ENCODE results near the gene MUC22. TPM values are rescaled to one million over a fixed set of nuclear protein-coding genes. Genes with fewer than 3 reads are reported as not detected.
"Not testable (repeated sequence)": the region's sequence is repeated elsewhere in the genome, so short reads cannot be mapped to it uniquely, and the experiment has no call there.

MUC22 gene
- polyA plus RNA-seq, 5 donors, result not detected

- DNase-seq, result no peak
Observed at GRCh38 chr6:30997301-30997700, 13.0 kb upstream of the MUC22 start.

- no peak for DNase-seq
Observed at GRCh38 chr6:30998785-30999184, 11.5 kb upstream of the MUC22 start.

- not testable (repeated sequence) for DNase-seq
Observed at GRCh38 chr6:31000067-31000860, 10.0 kb upstream of the MUC22 start.

GRCh38 chr6:31001281-31001888, 8.9 kb upstream of the MUC22 start:
- no peak for DNase-seq

GRCh38 chr6:31002471-31002870, 7.8 kb upstream of the MUC22 start:
- DNase-seq, result no peak

GRCh38 chr6:31004794-31005193, 5.5 kb upstream of the MUC22 start:
- DNase-seq, result no peak

- no peak for DNase-seq
Observed at GRCh38 chr6:31005249-31006020, 4.8 kb upstream of the MUC22 start.

- DNase-seq, result no peak
Observed at GRCh38 chr6:31007694-31008093, 2.6 kb upstream of the MUC22 start.

- no peak for DNase-seq
Observed at GRCh38 chr6:31008165-31008564, 2.1 kb upstream of the MUC22 start.

GRCh38 chr6:31009731-31010130, 543 bp upstream of the MUC22 start:
- no peak for DNase-seq

- DNase-seq, result no peak
Observed at GRCh38 chr6:31011153-31011552, 879 bp downstream of the MUC22 start.

GRCh38 chr6:31016659-31017299, 6.5 kb downstream of the MUC22 start:
- no peak for DNase-seq

GRCh38 chr6:31017436-31017835, 7.2 kb downstream of the MUC22 start:
- DNase-seq, result not testable (repeated sequence)

GRCh38 chr6:31020057-31020456, 9.8 kb downstream of the MUC22 start:
- no peak for DNase-seq

- not testable (repeated sequence) for DNase-seq
Observed at GRCh38 chr6:31020631-31021255, 10.5 kb downstream of the MUC22 start.

GRCh38 chr6:31021705-31022531, 11.6 kb downstream of the MUC22 start:
- DNase-seq, result not testable (repeated sequence)

GRCh38 chr6:31025595-31025994, 15.3 kb downstream of the MUC22 start:
- DNase-seq, result no peak

GRCh38 chr6:31031095-31031494, 20.8 kb downstream of the MUC22 start:
- DNase-seq, result no peak

GRCh38 chr6:31033075-31033474, 22.8 kb downstream of the MUC22 start:
- DNase-seq, result no peak

- no peak for DNase-seq
Observed at GRCh38 chr6:31035862-31036497, 25.7 kb downstream of the MUC22 start.
